ENCODE results near the gene ZNF10.

DNA sequence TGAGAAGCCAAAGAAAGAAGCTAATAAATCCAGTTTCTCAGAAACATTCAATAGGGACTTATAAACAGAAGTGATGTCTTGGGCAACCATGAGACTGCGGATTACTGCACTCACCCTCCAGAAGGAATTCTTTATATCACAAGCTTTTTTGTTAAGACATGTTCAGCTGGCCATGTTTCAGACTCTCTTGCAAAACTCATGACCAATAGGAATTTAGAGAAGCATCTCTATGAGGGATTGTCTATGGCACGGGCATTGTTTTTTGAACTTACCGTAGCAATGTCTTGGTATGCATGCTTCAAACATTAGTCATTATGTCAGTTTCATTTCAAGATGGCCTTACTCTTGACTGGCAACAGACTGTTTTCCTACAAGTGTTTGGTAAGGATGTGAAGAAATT is 35.3 kb downstream of the ZNF10 start:
- TF ChIP-seq, protein P1, sequence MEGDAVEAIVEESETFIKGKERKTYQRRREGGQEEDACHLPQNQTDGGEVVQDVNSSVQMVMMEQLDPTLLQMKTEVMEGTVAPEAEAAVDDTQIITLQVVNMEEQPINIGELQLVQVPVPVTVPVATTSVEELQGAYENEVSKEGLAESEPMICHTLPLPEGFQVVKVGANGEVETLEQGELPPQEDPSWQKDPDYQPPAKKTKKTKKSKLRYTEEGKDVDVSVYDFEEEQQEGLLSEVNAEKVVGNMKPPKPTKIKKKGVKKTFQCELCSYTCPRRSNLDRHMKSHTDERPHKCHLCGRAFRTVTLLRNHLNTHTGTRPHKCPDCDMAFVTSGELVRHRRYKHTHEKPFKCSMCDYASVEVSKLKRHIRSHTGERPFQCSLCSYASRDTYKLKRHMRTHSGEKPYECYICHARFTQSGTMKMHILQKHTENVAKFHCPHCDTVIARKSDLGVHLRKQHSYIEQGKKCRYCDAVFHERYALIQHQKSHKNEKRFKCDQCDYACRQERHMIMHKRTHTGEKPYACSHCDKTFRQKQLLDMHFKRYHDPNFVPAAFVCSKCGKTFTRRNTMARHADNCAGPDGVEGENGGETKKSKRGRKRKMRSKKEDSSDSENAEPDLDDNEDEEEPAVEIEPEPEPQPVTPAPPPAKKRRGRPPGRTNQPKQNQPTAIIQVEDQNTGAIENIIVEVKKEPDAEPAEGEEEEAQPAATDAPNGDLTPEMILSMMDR (IDR thresholded peaks at IDR 0.05) = no peak
- TF ChIP-seq POLR2AphosphoS5 (IDR thresholded peaks at IDR 0.05; ENCODE audit: low read depth, low read length) = no peak
- TF ChIP-seq SIN3A (IDR thresholded peaks at IDR 0.05; ENCODE audit: borderline replicate concordance, insufficient read depth, low read depth, low read length) = no peak
- TF ChIP-seq, protein P2, sequence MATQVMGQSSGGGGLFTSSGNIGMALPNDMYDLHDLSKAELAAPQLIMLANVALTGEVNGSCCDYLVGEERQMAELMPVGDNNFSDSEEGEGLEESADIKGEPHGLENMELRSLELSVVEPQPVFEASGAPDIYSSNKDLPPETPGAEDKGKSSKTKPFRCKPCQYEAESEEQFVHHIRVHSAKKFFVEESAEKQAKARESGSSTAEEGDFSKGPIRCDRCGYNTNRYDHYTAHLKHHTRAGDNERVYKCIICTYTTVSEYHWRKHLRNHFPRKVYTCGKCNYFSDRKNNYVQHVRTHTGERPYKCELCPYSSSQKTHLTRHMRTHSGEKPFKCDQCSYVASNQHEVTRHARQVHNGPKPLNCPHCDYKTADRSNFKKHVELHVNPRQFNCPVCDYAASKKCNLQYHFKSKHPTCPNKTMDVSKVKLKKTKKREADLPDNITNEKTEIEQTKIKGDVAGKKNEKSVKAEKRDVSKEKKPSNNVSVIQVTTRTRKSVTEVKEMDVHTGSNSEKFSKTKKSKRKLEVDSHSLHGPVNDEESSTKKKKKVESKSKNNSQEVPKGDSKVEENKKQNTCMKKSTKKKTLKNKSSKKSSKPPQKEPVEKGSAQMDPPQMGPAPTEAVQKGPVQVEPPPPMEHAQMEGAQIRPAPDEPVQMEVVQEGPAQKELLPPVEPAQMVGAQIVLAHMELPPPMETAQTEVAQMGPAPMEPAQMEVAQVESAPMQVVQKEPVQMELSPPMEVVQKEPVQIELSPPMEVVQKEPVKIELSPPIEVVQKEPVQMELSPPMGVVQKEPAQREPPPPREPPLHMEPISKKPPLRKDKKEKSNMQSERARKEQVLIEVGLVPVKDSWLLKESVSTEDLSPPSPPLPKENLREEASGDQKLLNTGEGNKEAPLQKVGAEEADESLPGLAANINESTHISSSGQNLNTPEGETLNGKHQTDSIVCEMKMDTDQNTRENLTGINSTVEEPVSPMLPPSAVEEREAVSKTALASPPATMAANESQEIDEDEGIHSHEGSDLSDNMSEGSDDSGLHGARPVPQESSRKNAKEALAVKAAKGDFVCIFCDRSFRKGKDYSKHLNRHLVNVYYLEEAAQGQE (IDR thresholded peaks at IDR 0.05; ENCODE audit: insufficient read depth in 1 of 2, low read depth in 2 of 2, low read length in 1 of 2) = no peak
